HepG2 (cell line): ENCODE results near the gene IKBIP. TPM values are rescaled to one million over a fixed set of nuclear protein-coding genes. Genes with fewer than 3 reads are reported as not detected.

ENCODE experiments used
- ATAC-seq: fragments of 200-7000 bp; cut with Tn5 transposase; 3 replicates; pipeline ENCODE4 v1.9.1; 2020; ENCODE audit warnings: mild to moderate bottlenecking, moderate library complexity
- BruUV-seq: library from RNA; stranded (reverse); fragments of 400-500 nt; replicated peaks from 2 replicates; lab custom pipeline; 2021; lab: Mats Ljungman, UMichigan
- CTCF ChIA-PET: fragments of 300-600 bp; formaldehyde crosslinking; extraction: SDS; loops from one replicate; lab custom pipeline; 2021; ENCODE audit warnings: low total read pairs, inconsistent platforms, low intra/inter-chr PET ratio; lab: Yijun Ruan, JAX
- POLR2A ChIA-PET: fragments of 350-600 bp; sonication (Branson Sonifier 250); formaldehyde crosslinking; loops from one replicate; lab custom pipeline; 2020; ENCODE audit warnings: antibody characterized with exemption, inconsistent platforms; lab: Yijun Ruan, JAX
- DNase-seq: peaks from one replicate; pipeline ENCODE4 v3.0.0-alpha.2; 2015; ENCODE audit warnings: low spot score
- FAIRE-seq: peaks from 3 replicates; lab custom pipeline; 2011; peaks lifted over from hg19 to GRCh38; lab: Jason Lieb, UNC
- H2AFZ ChIP-seq: one replicate; pipeline ENCODE4 v1.6.1; 2011; ENCODE audit warnings: low read length, inconsistent platforms
- H3K27ac ChIP-seq: fragments of 300-600 bp; 3 replicates; pipeline ENCODE4 v1.8.0; 2011; ENCODE audit warnings: mixed run types, mild to moderate bottlenecking, mixed read lengths, low read length, inconsistent platforms; ENCODE audit not compliant: insufficient read depth; ENCODE audit errors: extremely low read length
- H3K27me3 ChIP-seq, 2 experiments: fragments of 200-600 bp in 1 of 2; 2 replicates in 1 of 2; 3 replicates in 1 of 2; pipeline versions ENCODE4 v1.6.0 to v1.8.0; 2011; ENCODE audit warnings: low read length in 2 of 2, mild to moderate bottlenecking in 2 of 2, moderate library complexity in 2 of 2, inconsistent platforms in 1 of 2; ENCODE audit not compliant: insufficient read depth in 2 of 2, control insufficient read depth in 1 of 2
- H3K36me3 ChIP-seq, 2 experiments: fragments of 200-600 bp in 1 of 2; replicated peaks in 1 of 2; 2 replicates in 1 of 2; 3 replicates in 1 of 2; pipeline versions ENCODE4 v1.5.1 to v1.8.0; 2011; ENCODE audit warnings: low read length in 2 of 2, inconsistent platforms in 1 of 2; ENCODE audit not compliant: insufficient read depth in 2 of 2, control insufficient read depth in 1 of 2
- H3K4me1 ChIP-seq: 2 replicates; pipeline ENCODE4 v1.5.1; 2012; ENCODE audit warnings: low read length, inconsistent platforms; ENCODE audit not compliant: insufficient read depth
- H3K4me2 ChIP-seq: 2 replicates; pipeline ENCODE4 v1.6.0; 2011; ENCODE audit warnings: low read depth, low read length, inconsistent platforms
- H3K4me3 ChIP-seq, 3 experiments: fragments of 200-600 bp in 1 of 3; sonication (generic), shearing (Covaris generic) in 1 of 3; replicated peaks in 1 of 3; 2 replicates each; pipeline ENCODE4 v1.5.1; 2011 to 2016; ENCODE audit warnings: low read length in 3 of 3, inconsistent platforms in 2 of 3, low read depth in 2 of 3, mild to moderate bottlenecking in 2 of 3, control low read depth in 1 of 3, mixed read lengths in 1 of 3; ENCODE audit not compliant: insufficient read depth in 1 of 3
- H3K79me2 ChIP-seq: one replicate; pipeline ENCODE4 v1.6.1; 2011; ENCODE audit warnings: low read length, inconsistent platforms; ENCODE audit not compliant: insufficient read depth
- H3K9ac ChIP-seq: 2 replicates; pipeline ENCODE4 v1.6.0; 2011; ENCODE audit warnings: mild to moderate bottlenecking, low read depth, low read length, inconsistent platforms; ENCODE audit not compliant: insufficient read depth
- H3K9me3 ChIP-seq: 2 replicates; pipeline ENCODE4 v1.5.1; 2012; ENCODE audit warnings: mild to moderate bottlenecking, low read length
- H4K20me1 ChIP-seq: 2 replicates; pipeline ENCODE4 v1.6.0; 2011; ENCODE audit warnings: inconsistent platforms, mild to moderate bottlenecking, low read length, moderate library complexity; ENCODE audit not compliant: insufficient read depth
- FOXP1 ChIP-seq, 2 experiments: fragments of 450-650 bp in 1 of 2; IDR thresholded peaks; 2 replicates each; pipeline ENCODE4 v1.6.1; 2017 to 2018; ENCODE audit warnings: antibody characterized with exemption in 1 of 2
- GPBP1L1 ChIP-seq: sonication (generic); formaldehyde crosslinking; IDR thresholded peaks from 2 replicates; pipeline ENCODE4 v1.5.0; 2020; ENCODE audit warnings: mild to moderate bottlenecking, missing genetic modification reagents
- KDM3A ChIP-seq: IDR thresholded peaks from 2 replicates; pipeline ENCODE4 v1.6.1; 2018; ENCODE audit warnings: low read depth, missing compliant biosample characterization
- LCORL ChIP-seq, 2 experiments: fragments of 450-650 bp in 1 of 2; sonication (generic) in 1 of 2; formaldehyde crosslinking in 1 of 2; IDR thresholded peaks; 2 replicates each; pipeline versions ENCODE4 v1.5.0 to v1.6.1; 2017 to 2020; ENCODE audit warnings: antibody characterized with exemption in 1 of 2, missing genetic modification reagents in 1 of 2
- TFAP4 ChIP-seq: sonication (generic); IDR thresholded peaks from 2 replicates; pipeline ENCODE4 v1.6.1; 2016; ENCODE audit warnings: low read depth, borderline replicate concordance
- WGBS: methylation state at CpG from one replicate; pipeline ENCODE4 v1.1.6; 2017; ENCODE audit warnings: low lambda C conversion rate; 5-methylcytosine and 5-hydroxymethylcytosine counted together
- in situ Hi-C: cut with HindIII; loops from 2 replicates; pipeline ENCODE4 v1.10.0; 2017; ENCODE audit warnings: low pct_unique_long_range_greater_than_20kb; ENCODE audit not compliant: extremely low pct_ligation_motif_present
- intact Hi-C: fragments of 100-400 bp; cut with micrococcal nuclease; formaldehyde crosslinking; loops from one replicate; pipeline ENCODE4 v1.10.0; 2022; ENCODE audit not compliant: unreplicated experiment
- polyA plus RNA-seq, 8 experiments: library from polyadenylated mRNA; depleted of rRNA in 3 of 8; stranded (reverse) in 7 of 8; unstranded in 1 of 8; fragments of >200 nt; fragmentation: Illumina TruSeq in 4 of 8; extraction: Trizol in 4 of 8; gene quantifications; 2 replicates each; pipeline versions ENCODE4 v1.2.1 to v1.2.3, GENCODE V29; 2011 to 2016; ENCODE audit warnings: low read depth in 4 of 8, missing spikeins in 1 of 8, mixed read lengths in 1 of 8; ENCODE audit not compliant: insufficient read depth in 1 of 8
- total RNA-seq, 5 experiments: library from RNA; depleted of rRNA; stranded (reverse); fragments of >200 nt; fragmentation: Illumina TruSeq; extraction: Trizol; gene quantifications; 2 replicates each; pipeline ENCODE4 v1.2.3, GENCODE V29; 2016; ENCODE audit warnings: low read depth in 1 of 5

Gene IKBIP
- total and polyA plus RNA-seq, 2 of the 13 experiments (the other 11 are each of a cell fraction or from before 2014, with no cell fraction given) = 20.0 to 55.5 TPM

GRCh38 chr12:98612696-98613334, 31.8 kb downstream of the IKBIP start:
- Histone ChIP-seq H3K4me1 (no peaks in the 10 kb centered on the region), H3K79me2 (no peaks in the 10 kb centered on the region), H3K27me3 (no peaks in the 10 kb centered on the region), H3K9me3 (no peaks in the 10 kb centered on the region), H3K27ac (no peak overlapping the region), H3K4me2 (no peak overlapping the region), H3K9ac (no peak overlapping the region), H4K20me1 (no peaks in the 10 kb centered on the region), H3K4me3 (no peak overlapping the region), H2AFZ (no peak overlapping the region), H3K36me3 (no peaks in the 10 kb centered on the region)
- DNase-seq (no peak), FAIRE-seq (no peak), ATAC-seq (no peak)
- ChIA-PET CTCF (no interaction called here), POLR2A (no interaction called here)
- WGBS = 93% methylated on average over 5 of the region's 5 CpGs
- BruUV-seq = no TSS peak
- TF ChIP-seq KDM3A = no peak
- TF ChIP-seq GPBP1L1 (CRISPR knock-in tag) = no peak
- no peak for TF ChIP-seq TFAP4
- intact Hi-C loops (no loop called here), in situ Hi-C loops (no loop called here)

- ATAC-seq = no peak
- 85% methylated on average over 2 of the region's 2 CpGs for WGBS
- ChIA-PET CTCF (no interaction called here), POLR2A (interaction anchor here (3.0 kb wide), 1 partner anchor 17 kb away, joined by 15 read pairs; the partner anchor contains the start of gene SLC25A3)
- H3K27ac ChIP-seq = no peak overlapping the region
- H3K27me3 ChIP-seq = no peaks in the 10 kb centered on the region
- BruUV-seq = no TSS peak
- H3K36me3 ChIP-seq = no peaks in the 10 kb centered on the region
- intact Hi-C loops (no loop called here), in situ Hi-C loops (no loop called here)
- no peaks in the 10 kb centered on the region for H4K20me1 ChIP-seq
- H3K9ac ChIP-seq = no peak overlapping the region
- H3K4me2 ChIP-seq = no peak overlapping the region
- DNase-seq = no peak
- no peaks in the 10 kb centered on the region for H3K4me1 ChIP-seq
- no peaks in the 10 kb centered on the region for H3K79me2 ChIP-seq
- TF ChIP-seq LCORL (IDR thresholded peaks at IDR 0.05) (no peak), LCORL (CRISPR knock-in tag; IDR thresholded peaks at IDR 0.05) (no peak), FOXP1 (IDR thresholded peaks at IDR 0.05) (peak; percentile 81), FOXP1 (CRISPR knock-in tag; IDR thresholded peaks at IDR 0.05) (no peak)
- H2AFZ ChIP-seq = no peak overlapping the region
- FAIRE-seq = no peak
- no peaks in the 10 kb centered on the region for H3K9me3 ChIP-seq
- no peak overlapping the region for H3K4me3 ChIP-seq
Observed at GRCh38 chr12:98610596-98610995, 34.0 kb downstream of the IKBIP start.
